Measurements from ENCODE around the gene MSRB3. TPM values are rescaled to one million over a fixed set of nuclear protein-coding genes. Genes with fewer than 3 reads are reported as not detected.

MSRB3 gene
- total RNA-seq, 3 donors from 2014 or later (not counting 1 experiment from before 2014, with no cell fraction given) = 2.4 to 3.4 (median 3.1) TPM

GRCh38 chr12:65334521-65334920, 56.0 kb downstream of the MSRB3 start:
- no peaks in the 10 kb centered on the region for H3K36me3 ChIP-seq (ENCODE audit: control insufficient read depth, insufficient read depth, low read length)
- no peaks in the 10 kb centered on the region for H3K9me3 ChIP-seq (ENCODE audit: control insufficient read depth, insufficient read depth, low read length)
- no peaks in the 10 kb centered on the region for H3K4me1 Mint-ChIP-seq
- no peaks in the 10 kb centered on the region for H3K27me3 ChIP-seq (ENCODE audit: control insufficient read depth, insufficient read depth, low read length)
- intact Hi-C loops (cut with micrococcal nuclease) = no loop called here
- no peaks in the 10 kb centered on the region for H3K4me1 ChIP-seq (ENCODE audit: control insufficient read depth, insufficient read depth, low read length)
- H3K9me3 Mint-ChIP-seq = no peaks in the 10 kb centered on the region
- H3K4me3 ChIP-seq (ENCODE audit: low read length) = no peak overlapping the region
- peaks cover 0 to 16% of the 10 kb centered on the region in 2 donors for H3K27me3 Mint-ChIP-seq (ENCODE audit: low read depth in 2 of 2)
- ATAC-seq = no peak
- H3K4me3 Mint-ChIP-seq = no peak overlapping the region
- TF ChIP-seq CTCF (IDR thresholded peaks at IDR 0.05) = no peak
- H3K27ac ChIP-seq (ENCODE audit: low read length) = no peak overlapping the region
- no peak overlapping the region for H3K27ac Mint-ChIP-seq
- H3K36me3 Mint-ChIP-seq = no peaks in the 10 kb centered on the region
- DNase-seq = no peak

GRCh38 chr12:65335021-65335714, 56.7 kb downstream of the MSRB3 start:
- H3K4me3 Mint-ChIP-seq = no peak overlapping the region
- H3K27me3 Mint-ChIP-seq (ENCODE audit: low read depth in 2 of 2) = peaks cover 0 to 16% of the 10 kb centered on the region in 2 donors
- H3K4me3 ChIP-seq (ENCODE audit: low read length) = no peak overlapping the region
- no peak overlapping the region for H3K27ac ChIP-seq (ENCODE audit: low read length)
- H3K4me1 ChIP-seq (ENCODE audit: control insufficient read depth, insufficient read depth, low read length) = no peaks in the 10 kb centered on the region
- no peak for TF ChIP-seq CTCF (IDR thresholded peaks at IDR 0.05)
- H3K9me3 Mint-ChIP-seq = no peaks in the 10 kb centered on the region
- no peak overlapping the region for H3K27ac Mint-ChIP-seq
- no peaks in the 10 kb centered on the region for H3K36me3 Mint-ChIP-seq
- no peaks in the 10 kb centered on the region for H3K27me3 ChIP-seq (ENCODE audit: control insufficient read depth, insufficient read depth, low read length)
- intact Hi-C loops (cut with micrococcal nuclease) = no loop called here
- DNase-seq (no peak), ATAC-seq (no peak)
- WGBS (ENCODE audit: insufficient coverage) = 78% methylated on average over 2 of the region's 5 CpGs
- no peaks in the 10 kb centered on the region for H3K9me3 ChIP-seq (ENCODE audit: control insufficient read depth, insufficient read depth, low read length)
- no peaks in the 10 kb centered on the region for H3K4me1 Mint-ChIP-seq
- no peaks in the 10 kb centered on the region for H3K36me3 ChIP-seq (ENCODE audit: control insufficient read depth, insufficient read depth, low read length)

DNA sequence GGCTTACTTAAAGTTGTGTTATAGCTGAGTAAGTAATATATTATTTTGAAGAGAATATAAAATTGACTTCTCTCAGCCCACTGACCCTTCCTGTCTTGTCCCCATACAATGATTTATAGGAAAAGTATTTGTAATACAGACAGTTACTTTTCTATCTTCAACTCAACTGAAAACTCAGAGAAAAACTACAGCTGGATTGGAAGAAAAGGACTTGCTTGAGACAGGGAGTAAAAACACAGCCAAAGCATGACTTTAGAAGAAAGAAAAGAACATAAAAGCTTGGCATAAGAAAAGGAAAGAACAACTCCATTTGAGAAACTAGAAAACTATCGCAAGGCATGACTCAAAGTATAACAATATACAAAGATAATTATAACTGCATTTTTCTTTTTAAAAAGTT, 57.5 kb downstream of the MSRB3 start:
- no CpG with 5 or more reads among the region's 1 CpG for WGBS (ENCODE audit: insufficient coverage)
- Mint-ChIP-seq H3K4me1 (no peaks in the 10 kb centered on the region), H3K27me3 (ENCODE audit: low read depth in 2 of 2) (peaks cover 0 to 16% of the 10 kb centered on the region in 2 donors), H3K4me3 (no peak overlapping the region), H3K27ac (no peak overlapping the region), H3K9me3 (no peaks in the 10 kb centered on the region), H3K36me3 (no peaks in the 10 kb centered on the region)
- Histone ChIP-seq H3K27me3 (ENCODE audit: control insufficient read depth, insufficient read depth, low read length) (no peaks in the 10 kb centered on the region), H3K36me3 (ENCODE audit: control insufficient read depth, insufficient read depth, low read length) (no peaks in the 10 kb centered on the region), H3K4me3 (ENCODE audit: low read length) (no peak overlapping the region), H3K9me3 (ENCODE audit: control insufficient read depth, insufficient read depth, low read length) (no peaks in the 10 kb centered on the region), H3K27ac (ENCODE audit: low read length) (no peak overlapping the region), H3K4me1 (ENCODE audit: control insufficient read depth, insufficient read depth, low read length) (no peaks in the 10 kb centered on the region)
- TF ChIP-seq CTCF (IDR thresholded peaks at IDR 0.05) = no peak
- DNase-seq (no peak), ATAC-seq (no peak)
- intact Hi-C loops (cut with micrococcal nuclease) = no loop called here

GRCh38 chr12:65339161-65339560, 60.7 kb downstream of the MSRB3 start:
- Histone ChIP-seq H3K4me1 (ENCODE audit: control insufficient read depth, insufficient read depth, low read length) (no peaks in the 10 kb centered on the region), H3K9me3 (ENCODE audit: control insufficient read depth, insufficient read depth, low read length) (no peaks in the 10 kb centered on the region), H3K27ac (ENCODE audit: low read length) (no peak overlapping the region), H3K4me3 (ENCODE audit: low read length) (no peak overlapping the region), H3K27me3 (ENCODE audit: control insufficient read depth, insufficient read depth, low read length) (no peaks in the 10 kb centered on the region), H3K36me3 (ENCODE audit: control insufficient read depth, insufficient read depth, low read length) (no peaks in the 10 kb centered on the region)
- Mint-ChIP-seq H3K9me3 (no peaks in the 10 kb centered on the region), H3K27ac (no peak overlapping the region), H3K36me3 (no peaks in the 10 kb centered on the region), H3K27me3 (ENCODE audit: low read depth in 2 of 2) (peaks cover 3 to 8% of the 10 kb centered on the region in 2 donors), H3K4me3 (no peak overlapping the region), H3K4me1 (no peaks in the 10 kb centered on the region)
- intact Hi-C loops (cut with micrococcal nuclease) = no loop called here
- no peak for DNase-seq
- WGBS (ENCODE audit: insufficient coverage) = 100% methylated on average over 1 of the region's 1 CpG
- no peak for TF ChIP-seq CTCF (IDR thresholded peaks at IDR 0.05)
- no peak for ATAC-seq

All from natural killer cell (primary cell).